Measurements from ENCODE around the gene OR6S1.
"Not testable (repeated sequence)": the region's sequence is repeated elsewhere in the genome, so short reads cannot be mapped to it uniquely, and the experiment has no call there.

Gene OR6S1

GRCh38 chr14:20667957-20668356, 26.5 kb upstream of the OR6S1 start:
- Histone ChIP-seq H3K4me1 (ENCODE audit: control insufficient read depth, insufficient read depth, low read length) (peaks cover 4% of the 10 kb centered on the region), H3K9ac (ENCODE audit: low read length in 2 of 2) (no peak overlapping the region), H3K36me3 (ENCODE audit: control insufficient read depth in 2 of 2, insufficient read depth in 2 of 2, low read length in 2 of 2) (no peaks in the 10 kb centered on the region), H3K4me3 (ENCODE audit: low read length in 2 of 2) (no peak overlapping the region), H3K9me3 (ENCODE audit: control insufficient read depth in 2 of 2, low read length in 2 of 2) (no peaks in the 10 kb centered on the region), H3K27ac (ENCODE audit: low read length) (no peak overlapping the region), H3K27me3 (ENCODE audit: control insufficient read depth in 1 of 2, insufficient read depth in 2 of 2, low read length in 2 of 2) (peaks cover 19 to 25% of the 10 kb centered on the region in 2 donors)

GRCh38 chr14:20666400-20666961, 25.0 kb upstream of the OR6S1 start:
- H3K4me3 ChIP-seq (ENCODE audit: low read length in 2 of 2); H3K9ac ChIP-seq (ENCODE audit: low read length in 2 of 2); H3K36me3 ChIP-seq (ENCODE audit: control insufficient read depth in 2 of 2, insufficient read depth in 2 of 2, low read length in 2 of 2); H3K4me1 ChIP-seq (ENCODE audit: control insufficient read depth, insufficient read depth, low read length); H3K27ac ChIP-seq (ENCODE audit: low read length); H3K9me3 ChIP-seq (ENCODE audit: control insufficient read depth in 2 of 2, low read length in 2 of 2): not testable (repeated sequence)
- peaks cover 32 to 34% of the 10 kb centered on the region in 2 donors for H3K27me3 ChIP-seq (ENCODE audit: control insufficient read depth in 1 of 2, insufficient read depth in 2 of 2, low read length in 2 of 2)

GRCh38 chr14:20662968-20663732, 21.7 kb upstream of the OR6S1 start:
- Histone ChIP-seq H3K9ac (ENCODE audit: low read length in 2 of 2) (no peak overlapping the region), H3K36me3 (ENCODE audit: control insufficient read depth in 2 of 2, insufficient read depth in 2 of 2, low read length in 2 of 2) (no peaks in the 10 kb centered on the region), H3K27me3 (ENCODE audit: control insufficient read depth in 1 of 2, insufficient read depth in 2 of 2, low read length in 2 of 2) (peaks cover 48 to 60% of the 10 kb centered on the region in 2 donors), H3K9me3 (ENCODE audit: control insufficient read depth in 2 of 2, low read length in 2 of 2) (no peaks in the 10 kb centered on the region), H3K27ac (ENCODE audit: low read length) (no peak overlapping the region), H3K4me1 (ENCODE audit: control insufficient read depth, insufficient read depth, low read length) (peaks cover 4% of the 10 kb centered on the region), H3K4me3 (ENCODE audit: low read length in 2 of 2) (peak overlapping the region in 1 of 2 donors; percentile 60)

GRCh38 chr14:20661197-20661596, 19.7 kb upstream of the OR6S1 start:
- no peak overlapping the region for H3K9ac ChIP-seq (ENCODE audit: low read length in 2 of 2)
- peaks cover 4% of the 10 kb centered on the region for H3K4me1 ChIP-seq (ENCODE audit: control insufficient read depth, insufficient read depth, low read length)
- peaks cover 57 to 71% of the 10 kb centered on the region in 2 donors for H3K27me3 ChIP-seq (ENCODE audit: control insufficient read depth in 1 of 2, insufficient read depth in 2 of 2, low read length in 2 of 2)
- no peak overlapping the region for H3K27ac ChIP-seq (ENCODE audit: low read length)
- no peaks in the 10 kb centered on the region for H3K36me3 ChIP-seq (ENCODE audit: control insufficient read depth in 2 of 2, insufficient read depth in 2 of 2, low read length in 2 of 2)
- no peak overlapping the region for H3K4me3 ChIP-seq (ENCODE audit: low read length in 2 of 2)
- no peaks in the 10 kb centered on the region for H3K9me3 ChIP-seq (ENCODE audit: control insufficient read depth in 2 of 2, low read length in 2 of 2)

GRCh38 chr14:20659813-20660395, 18.4 kb upstream of the OR6S1 start:
- no peaks in the 10 kb centered on the region for H3K36me3 ChIP-seq (ENCODE audit: control insufficient read depth in 2 of 2, insufficient read depth in 2 of 2, low read length in 2 of 2)
- H3K4me1 ChIP-seq (ENCODE audit: control insufficient read depth, insufficient read depth, low read length) = peaks cover 4% of the 10 kb centered on the region
- no peak overlapping the region for H3K4me3 ChIP-seq (ENCODE audit: low read length in 2 of 2)
- no peak overlapping the region for H3K9ac ChIP-seq (ENCODE audit: low read length in 2 of 2)
- H3K27me3 ChIP-seq (ENCODE audit: control insufficient read depth in 1 of 2, insufficient read depth in 2 of 2, low read length in 2 of 2) = peaks cover 66 to 78% of the 10 kb centered on the region in 2 donors
- H3K9me3 ChIP-seq (ENCODE audit: control insufficient read depth in 2 of 2, low read length in 2 of 2) = no peaks in the 10 kb centered on the region
- H3K27ac ChIP-seq (ENCODE audit: low read length) = no peak overlapping the region

GRCh38 chr14:20659336-20659735, 17.8 kb upstream of the OR6S1 start:
- Histone ChIP-seq H3K27ac (ENCODE audit: low read length) (no peak overlapping the region), H3K4me3 (ENCODE audit: low read length in 2 of 2) (no peak overlapping the region), H3K36me3 (ENCODE audit: control insufficient read depth in 2 of 2, insufficient read depth in 2 of 2, low read length in 2 of 2) (no peaks in the 10 kb centered on the region), H3K9ac (ENCODE audit: low read length in 2 of 2) (no peak overlapping the region), H3K4me1 (ENCODE audit: control insufficient read depth, insufficient read depth, low read length) (peaks cover 4% of the 10 kb centered on the region), H3K9me3 (ENCODE audit: control insufficient read depth in 2 of 2, low read length in 2 of 2) (no peaks in the 10 kb centered on the region), H3K27me3 (ENCODE audit: control insufficient read depth in 1 of 2, insufficient read depth in 2 of 2, low read length in 2 of 2) (peaks cover 66 to 78% of the 10 kb centered on the region in 2 donors)

GRCh38 chr14:20658246-20658645, 16.8 kb upstream of the OR6S1 start:
- Histone ChIP-seq H3K9me3 (ENCODE audit: control insufficient read depth in 2 of 2, low read length in 2 of 2) (no peaks in the 10 kb centered on the region), H3K9ac (ENCODE audit: low read length in 2 of 2) (no peak overlapping the region), H3K27ac (ENCODE audit: low read length) (no peak overlapping the region), H3K4me3 (ENCODE audit: low read length in 2 of 2) (no peak overlapping the region), H3K4me1 (ENCODE audit: control insufficient read depth, insufficient read depth, low read length) (peaks cover under 1% of the 10 kb centered on the region), H3K36me3 (ENCODE audit: control insufficient read depth in 2 of 2, insufficient read depth in 2 of 2, low read length in 2 of 2) (no peaks in the 10 kb centered on the region), H3K27me3 (ENCODE audit: control insufficient read depth in 1 of 2, insufficient read depth in 2 of 2, low read length in 2 of 2) (peaks cover 68 to 74% of the 10 kb centered on the region in 2 donors)

- Histone ChIP-seq H3K9ac (ENCODE audit: low read length in 2 of 2) (no peak overlapping the region), H3K4me1 (ENCODE audit: control insufficient read depth, insufficient read depth, low read length) (peaks cover 5% of the 10 kb centered on the region), H3K36me3 (ENCODE audit: control insufficient read depth in 2 of 2, insufficient read depth in 2 of 2, low read length in 2 of 2) (no peaks in the 10 kb centered on the region), H3K9me3 (ENCODE audit: control insufficient read depth in 2 of 2, low read length in 2 of 2) (no peaks in the 10 kb centered on the region), H3K27me3 (ENCODE audit: control insufficient read depth in 1 of 2, insufficient read depth in 2 of 2, low read length in 2 of 2) (peaks cover 69 to 76% of the 10 kb centered on the region in 2 donors), H3K4me3 (ENCODE audit: low read length in 2 of 2) (no peak overlapping the region), H3K27ac (ENCODE audit: low read length) (no peak overlapping the region)
Observed at GRCh38 chr14:20657216-20658211, 16.0 kb upstream of the OR6S1 start.

GRCh38 chr14:20656274-20656673, 14.8 kb upstream of the OR6S1 start:
- H3K9me3 ChIP-seq (ENCODE audit: control insufficient read depth in 2 of 2, low read length in 2 of 2) = no peaks in the 10 kb centered on the region
- H3K27ac ChIP-seq (ENCODE audit: low read length) = no peak overlapping the region
- H3K27me3 ChIP-seq (ENCODE audit: control insufficient read depth in 1 of 2, insufficient read depth in 2 of 2, low read length in 2 of 2) = peaks cover 65 to 67% of the 10 kb centered on the region in 2 donors
- no peak overlapping the region for H3K4me3 ChIP-seq (ENCODE audit: low read length in 2 of 2)
- H3K36me3 ChIP-seq (ENCODE audit: control insufficient read depth in 2 of 2, insufficient read depth in 2 of 2, low read length in 2 of 2) = no peaks in the 10 kb centered on the region
- H3K4me1 ChIP-seq (ENCODE audit: control insufficient read depth, insufficient read depth, low read length) = peaks cover 5% of the 10 kb centered on the region
- no peak overlapping the region for H3K9ac ChIP-seq (ENCODE audit: low read length in 2 of 2)

GRCh38 chr14:20655851-20656250, 14.4 kb upstream of the OR6S1 start:
- H3K4me1 ChIP-seq (ENCODE audit: control insufficient read depth, insufficient read depth, low read length) = peaks cover 5% of the 10 kb centered on the region

More at GRCh38 chr14:20655851-20656250, 14.4 kb upstream of the OR6S1 start:
- Histone ChIP-seq H3K9ac (ENCODE audit: low read length in 2 of 2) (no peak overlapping the region), H3K4me3 (ENCODE audit: low read length in 2 of 2) (no peak overlapping the region), H3K27me3 (ENCODE audit: control insufficient read depth in 1 of 2, insufficient read depth in 2 of 2, low read length in 2 of 2) (peaks cover 62 to 65% of the 10 kb centered on the region in 2 donors), H3K36me3 (ENCODE audit: control insufficient read depth in 2 of 2, insufficient read depth in 2 of 2, low read length in 2 of 2) (no peaks in the 10 kb centered on the region), H3K9me3 (ENCODE audit: control insufficient read depth in 2 of 2, low read length in 2 of 2) (no peaks in the 10 kb centered on the region), H3K27ac (ENCODE audit: low read length) (no peak overlapping the region)
